Measurements from ENCODE around the gene SHISA9. TPM values are rescaled to one million over a fixed set of nuclear protein-coding genes. Genes with fewer than 3 reads are reported as not detected.
A peak's percentile ranks its signal among the peaks of the same experiment; 100 is the strongest.

Gene SHISA9
- total RNA-seq, 1 experiment from 2014 or later: not detected

GRCh38 chr16:12885742-12886141, 15.7 kb upstream of the SHISA9 start:
- Histone ChIP-seq H3K9ac (ENCODE audit: low read length) (no peak overlapping the region), H3K4me1 (ENCODE audit: low read length) (no peaks in the 10 kb centered on the region), H3K36me3 (ENCODE audit: insufficient read depth, low read length) (no peaks in the 10 kb centered on the region), H3K4me3 (ENCODE audit: low read length) (no peak overlapping the region), H3K79me2 (ENCODE audit: low read length) (no peaks in the 10 kb centered on the region), H3K27me3 (ENCODE audit: low read length) (no peaks in the 10 kb centered on the region), H2AFZ (ENCODE audit: low read length) (no peak overlapping the region), H3K4me2 (ENCODE audit: low read depth, low read length, poor library complexity, severe bottlenecking) (no peak overlapping the region), H4K20me1 (ENCODE audit: insufficient read depth, low read depth, low read length) (no peaks in the 10 kb centered on the region), H3K9me2 (replicated peaks; ENCODE audit: insufficient read depth, low read length) (no peaks in the 10 kb centered on the region), H3K9me3 (ENCODE audit: low read length) (no peaks in the 10 kb centered on the region), H3K27ac (ENCODE audit: low read length) (no peak overlapping the region)
- no peak for DNase-seq

- H3K27me3 ChIP-seq (ENCODE audit: low read length): no peaks in the 10 kb centered on the region
- H3K9me2 ChIP-seq (replicated peaks; ENCODE audit: insufficient read depth, low read length): no peaks in the 10 kb centered on the region
- no peaks in the 10 kb centered on the region for H3K4me1 ChIP-seq (ENCODE audit: low read length)
- H3K9ac ChIP-seq (ENCODE audit: low read length): no peak overlapping the region
- no peak overlapping the region for H3K4me2 ChIP-seq (ENCODE audit: low read depth, low read length, poor library complexity, severe bottlenecking)
- H3K36me3 ChIP-seq (ENCODE audit: insufficient read depth, low read length): no peaks in the 10 kb centered on the region
- H3K79me2 ChIP-seq (ENCODE audit: low read length): no peaks in the 10 kb centered on the region
- no peak overlapping the region for H3K4me3 ChIP-seq (ENCODE audit: low read length)
- H3K27ac ChIP-seq (ENCODE audit: low read length): no peak overlapping the region
- DNase-seq: no peak
- no peaks in the 10 kb centered on the region for H3K9me3 ChIP-seq (ENCODE audit: low read length)
- no peak overlapping the region for H2AFZ ChIP-seq (ENCODE audit: low read length)
- H4K20me1 ChIP-seq (ENCODE audit: insufficient read depth, low read depth, low read length): no peaks in the 10 kb centered on the region
Measured at GRCh38 chr16:12891836-12892235, 9.6 kb upstream of the SHISA9 start.

GRCh38 chr16:12893050-12893750, 8.2 kb upstream of the SHISA9 start:
- Histone ChIP-seq H3K9me3 (ENCODE audit: low read length) (no peaks in the 10 kb centered on the region), H3K4me2 (ENCODE audit: low read depth, low read length, poor library complexity, severe bottlenecking) (no peak overlapping the region), H3K9me2 (replicated peaks; ENCODE audit: insufficient read depth, low read length) (no peaks in the 10 kb centered on the region), H3K36me3 (ENCODE audit: insufficient read depth, low read length) (no peaks in the 10 kb centered on the region), H3K79me2 (ENCODE audit: low read length) (no peaks in the 10 kb centered on the region), H3K27me3 (ENCODE audit: low read length) (no peaks in the 10 kb centered on the region), H3K4me3 (ENCODE audit: low read length) (no peak overlapping the region), H3K27ac (ENCODE audit: low read length) (no peak overlapping the region), H2AFZ (ENCODE audit: low read length) (no peak overlapping the region), H3K4me1 (ENCODE audit: low read length) (no peaks in the 10 kb centered on the region), H3K9ac (ENCODE audit: low read length) (no peak overlapping the region), H4K20me1 (ENCODE audit: insufficient read depth, low read depth, low read length) (no peaks in the 10 kb centered on the region)
- DNase-seq: no peak

DNA sequence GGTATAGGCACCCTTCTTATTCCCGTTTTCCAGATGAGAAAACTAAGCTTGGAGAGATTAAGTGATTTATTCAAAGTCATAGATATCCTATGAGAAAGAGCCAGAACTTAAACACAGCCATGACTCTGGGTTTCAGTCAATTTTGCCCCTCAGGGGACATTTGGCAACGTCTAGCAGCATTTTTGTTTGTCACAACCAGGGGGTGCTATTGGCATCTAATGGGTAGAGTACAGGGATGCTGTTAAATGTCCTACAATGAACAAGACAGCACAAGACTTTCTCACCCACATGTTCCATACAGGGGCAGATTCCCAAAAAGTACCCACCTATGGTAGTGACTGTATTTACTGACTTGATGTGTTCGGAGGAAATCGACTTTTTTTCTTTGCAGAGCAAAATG, 4.8 kb upstream of the SHISA9 start:
- Histone ChIP-seq H2AFZ (ENCODE audit: low read length) (no peak overlapping the region), H3K79me2 (ENCODE audit: low read length) (no peaks in the 10 kb centered on the region), H4K20me1 (ENCODE audit: insufficient read depth, low read depth, low read length) (no peaks in the 10 kb centered on the region), H3K36me3 (ENCODE audit: insufficient read depth, low read length) (no peaks in the 10 kb centered on the region), H3K4me2 (ENCODE audit: low read depth, low read length, poor library complexity, severe bottlenecking) (no peak overlapping the region), H3K4me1 (ENCODE audit: low read length) (no peaks in the 10 kb centered on the region), H3K9me2 (replicated peaks; ENCODE audit: insufficient read depth, low read length) (no peaks in the 10 kb centered on the region), H3K4me3 (ENCODE audit: low read length) (no peak overlapping the region), H3K9me3 (ENCODE audit: low read length) (no peaks in the 10 kb centered on the region), H3K27me3 (ENCODE audit: low read length) (no peaks in the 10 kb centered on the region), H3K27ac (ENCODE audit: low read length) (no peak overlapping the region), H3K9ac (ENCODE audit: low read length) (no peak overlapping the region)
- DNase-seq: peak; percentile 76

- no peak for DNase-seq
- H3K4me2 ChIP-seq (ENCODE audit: low read depth, low read length, poor library complexity, severe bottlenecking): no peak overlapping the region
- no peak overlapping the region for H3K9ac ChIP-seq (ENCODE audit: low read length)
- H3K9me2 ChIP-seq (replicated peaks; ENCODE audit: insufficient read depth, low read length): no peaks in the 10 kb centered on the region
- H3K36me3 ChIP-seq (ENCODE audit: insufficient read depth, low read length): no peaks in the 10 kb centered on the region
- H3K27ac ChIP-seq (ENCODE audit: low read length): no peak overlapping the region
- H3K79me2 ChIP-seq (ENCODE audit: low read length): no peaks in the 10 kb centered on the region
- H3K9me3 ChIP-seq (ENCODE audit: low read length): no peaks in the 10 kb centered on the region
- no peaks in the 10 kb centered on the region for H3K4me1 ChIP-seq (ENCODE audit: low read length)
- H3K4me3 ChIP-seq (ENCODE audit: low read length): no peak overlapping the region
- no peaks in the 10 kb centered on the region for H4K20me1 ChIP-seq (ENCODE audit: insufficient read depth, low read depth, low read length)
- no peaks in the 10 kb centered on the region for H3K27me3 ChIP-seq (ENCODE audit: low read length)
- no peak overlapping the region for H2AFZ ChIP-seq (ENCODE audit: low read length)
Measured at GRCh38 chr16:12898551-12898950, 2.8 kb upstream of the SHISA9 start.

DNA sequence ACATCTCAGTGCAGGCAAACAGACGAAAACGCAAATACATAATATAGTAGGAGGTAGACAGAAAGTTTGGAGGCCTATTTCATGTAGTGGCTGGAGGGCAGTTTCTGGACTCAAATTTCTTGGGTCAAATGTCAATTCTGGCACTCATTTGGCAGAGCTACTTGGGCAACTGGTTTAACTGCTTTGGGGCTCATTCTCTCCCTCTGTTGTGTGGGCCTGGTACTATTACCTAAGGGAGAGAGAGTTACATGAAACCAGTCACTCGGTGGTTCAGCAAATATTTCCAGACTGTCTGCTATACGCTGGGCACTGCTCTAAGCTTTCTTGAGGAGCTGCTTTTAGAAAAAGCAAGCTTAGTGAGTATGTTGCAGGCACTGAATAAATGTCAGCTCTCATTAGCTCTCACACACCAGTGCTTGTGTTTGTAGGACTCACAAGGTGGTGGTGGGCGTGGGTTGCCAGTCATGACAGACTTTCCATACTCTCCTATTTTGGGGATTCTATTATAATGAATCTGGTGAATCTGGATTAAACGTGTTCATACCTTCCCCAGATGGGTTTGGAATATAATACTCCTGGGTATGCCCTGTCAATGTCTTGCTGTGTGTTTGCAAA, 1.8 kb upstream of the SHISA9 start:
- H3K9me3 ChIP-seq (ENCODE audit: low read length): no peaks in the 10 kb centered on the region
- H3K4me2 ChIP-seq (ENCODE audit: low read depth, low read length, poor library complexity, severe bottlenecking): no peak overlapping the region
- no peak overlapping the region for H3K9ac ChIP-seq (ENCODE audit: low read length)
- no peak overlapping the region for H3K27ac ChIP-seq (ENCODE audit: low read length)
- no peaks in the 10 kb centered on the region for H3K9me2 ChIP-seq (replicated peaks; ENCODE audit: insufficient read depth, low read length)
- H3K36me3 ChIP-seq (ENCODE audit: insufficient read depth, low read length): no peaks in the 10 kb centered on the region
- no peaks in the 10 kb centered on the region for H3K79me2 ChIP-seq (ENCODE audit: low read length)
- no peak for DNase-seq
- H4K20me1 ChIP-seq (ENCODE audit: insufficient read depth, low read depth, low read length): no peaks in the 10 kb centered on the region
- no peak overlapping the region for H2AFZ ChIP-seq (ENCODE audit: low read length)
- H3K4me1 ChIP-seq (ENCODE audit: low read length): no peaks in the 10 kb centered on the region
- H3K4me3 ChIP-seq (ENCODE audit: low read length): no peak overlapping the region
- no peaks in the 10 kb centered on the region for H3K27me3 ChIP-seq (ENCODE audit: low read length)

DNA sequence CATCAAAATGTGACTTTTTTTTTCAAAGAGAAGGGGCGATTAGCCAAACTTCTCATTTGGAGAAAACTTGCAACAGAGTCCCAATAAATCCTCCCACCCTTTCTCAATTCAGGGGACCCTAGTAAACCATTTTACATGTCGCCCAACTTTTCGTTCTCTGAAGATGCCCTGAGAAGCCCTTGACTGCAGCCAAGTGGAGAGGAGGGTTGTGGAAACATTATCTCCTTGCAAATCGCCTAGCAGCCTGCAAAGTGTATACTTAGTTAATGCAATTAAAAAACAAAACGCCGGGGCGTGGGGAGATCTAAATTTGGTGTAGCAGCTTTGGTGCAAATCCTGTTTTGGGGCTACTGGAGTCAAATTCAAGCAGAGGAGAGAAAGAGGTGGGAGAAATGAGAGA, 1.2 kb upstream of the SHISA9 start:
- Histone ChIP-seq H3K9ac (ENCODE audit: low read length) (no peak overlapping the region), H3K4me1 (ENCODE audit: low read length) (no peaks in the 10 kb centered on the region), H3K9me3 (ENCODE audit: low read length) (no peaks in the 10 kb centered on the region), H3K36me3 (ENCODE audit: insufficient read depth, low read length) (no peaks in the 10 kb centered on the region), H3K79me2 (ENCODE audit: low read length) (no peaks in the 10 kb centered on the region), H3K9me2 (replicated peaks; ENCODE audit: insufficient read depth, low read length) (no peaks in the 10 kb centered on the region), H3K4me2 (ENCODE audit: low read depth, low read length, poor library complexity, severe bottlenecking) (no peak overlapping the region), H3K4me3 (ENCODE audit: low read length) (no peak overlapping the region), H2AFZ (ENCODE audit: low read length) (no peak overlapping the region), H3K27me3 (ENCODE audit: low read length) (no peaks in the 10 kb centered on the region), H4K20me1 (ENCODE audit: insufficient read depth, low read depth, low read length) (no peaks in the 10 kb centered on the region), H3K27ac (ENCODE audit: low read length) (no peak overlapping the region)
- DNase-seq: no peak

DNA sequence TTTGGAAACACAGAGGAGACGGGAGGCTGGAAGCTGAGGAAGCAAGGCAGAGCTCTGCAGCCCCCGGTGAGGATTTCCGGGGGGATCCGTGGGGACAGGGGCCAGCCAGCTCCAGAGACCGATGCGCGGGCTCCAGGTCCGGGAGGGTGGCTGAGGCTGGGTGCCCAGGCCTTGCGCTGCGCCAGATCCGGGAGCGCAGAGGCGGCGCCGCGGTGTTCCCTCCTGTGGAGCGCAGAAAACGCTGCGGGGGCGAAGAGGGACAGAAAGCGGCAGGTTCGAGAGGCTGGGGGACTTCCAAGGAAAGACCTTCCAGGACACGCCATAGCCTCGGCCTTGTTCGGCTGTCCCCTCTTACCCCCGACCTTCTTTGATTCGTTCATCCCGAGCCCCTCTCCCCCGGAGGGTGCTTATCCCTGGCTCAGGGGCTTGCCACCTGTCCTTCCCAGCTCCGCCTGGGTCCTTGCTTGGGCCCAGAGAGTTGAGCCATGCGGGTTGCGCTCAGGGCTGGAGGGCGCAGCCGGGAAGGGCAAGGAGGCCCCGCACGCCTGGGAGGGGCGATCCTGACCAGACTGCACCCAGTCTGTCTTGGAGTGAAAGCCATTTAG, 697 bp upstream of the SHISA9 start:
- Histone ChIP-seq H4K20me1 (ENCODE audit: insufficient read depth, low read depth, low read length) (no peaks in the 10 kb centered on the region), H2AFZ (ENCODE audit: low read length) (no peak overlapping the region), H3K79me2 (ENCODE audit: low read length) (no peaks in the 10 kb centered on the region), H3K9ac (ENCODE audit: low read length) (no peak overlapping the region), H3K4me3 (ENCODE audit: low read length) (no peak overlapping the region), H3K9me2 (replicated peaks; ENCODE audit: insufficient read depth, low read length) (no peaks in the 10 kb centered on the region), H3K27ac (ENCODE audit: low read length) (no peak overlapping the region), H3K9me3 (ENCODE audit: low read length) (no peaks in the 10 kb centered on the region), H3K36me3 (ENCODE audit: insufficient read depth, low read length) (no peaks in the 10 kb centered on the region), H3K27me3 (ENCODE audit: low read length) (no peaks in the 10 kb centered on the region), H3K4me2 (ENCODE audit: low read depth, low read length, poor library complexity, severe bottlenecking) (no peak overlapping the region), H3K4me1 (ENCODE audit: low read length) (no peaks in the 10 kb centered on the region)
- no peak for DNase-seq

Measured in Karpas-422 (cell line).